Jurkat, Clone E6-1 (cell line): ENCODE measurements around the gene MON2.
A peak's percentile ranks its signal among the peaks of the same experiment; 100 is the strongest.
"Not testable (repeated sequence)": the region's sequence is repeated elsewhere in the genome, so short reads cannot be mapped to it uniquely, and the experiment has no call there.

Experiments
- DNase-seq: peaks from one replicate; pipeline ENCODE4 v3.0.0-alpha.2; 2011; ENCODE audit warnings: low read depth, low spot score
- H3K4me3 ChIP-seq: 2 replicates; pipeline ENCODE4 v1.5.1; 2011; ENCODE audit warnings: mild to moderate bottlenecking, low read length, control low read depth, moderate library complexity

The MON2 gene

GRCh38 chr12:62469704-62470103 is 3.1 kb downstream of the MON2 start:
- no peak for DNase-seq
- no peak overlapping the region for H3K4me3 ChIP-seq

DNA sequence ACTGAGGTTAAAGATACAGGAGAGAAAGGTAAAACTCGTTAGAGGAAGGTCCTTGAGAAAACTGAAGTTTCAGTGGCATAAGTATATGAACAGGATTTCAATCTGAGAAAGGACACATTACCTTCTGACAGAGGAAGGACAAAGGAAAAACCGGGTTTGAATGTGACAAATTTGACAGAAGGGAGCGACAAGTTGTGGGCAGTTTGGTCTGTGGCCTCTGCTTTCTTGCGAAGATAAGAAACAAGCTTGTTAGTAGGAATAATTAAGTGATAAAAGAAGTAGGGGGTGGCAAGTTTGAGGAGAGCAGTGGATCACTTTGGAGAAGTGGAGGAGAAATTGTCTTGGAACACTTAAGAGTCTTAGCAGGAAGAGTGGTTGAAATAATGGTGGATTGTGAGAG is 5.1 kb downstream of the MON2 start:
- H3K4me3 ChIP-seq, result no peak overlapping the region
- no peak for DNase-seq

GRCh38 chr12:62472472-62472871 is 5.8 kb downstream of the MON2 start:
- no peak for DNase-seq
- H3K4me3 ChIP-seq, result no peak overlapping the region

DNA sequence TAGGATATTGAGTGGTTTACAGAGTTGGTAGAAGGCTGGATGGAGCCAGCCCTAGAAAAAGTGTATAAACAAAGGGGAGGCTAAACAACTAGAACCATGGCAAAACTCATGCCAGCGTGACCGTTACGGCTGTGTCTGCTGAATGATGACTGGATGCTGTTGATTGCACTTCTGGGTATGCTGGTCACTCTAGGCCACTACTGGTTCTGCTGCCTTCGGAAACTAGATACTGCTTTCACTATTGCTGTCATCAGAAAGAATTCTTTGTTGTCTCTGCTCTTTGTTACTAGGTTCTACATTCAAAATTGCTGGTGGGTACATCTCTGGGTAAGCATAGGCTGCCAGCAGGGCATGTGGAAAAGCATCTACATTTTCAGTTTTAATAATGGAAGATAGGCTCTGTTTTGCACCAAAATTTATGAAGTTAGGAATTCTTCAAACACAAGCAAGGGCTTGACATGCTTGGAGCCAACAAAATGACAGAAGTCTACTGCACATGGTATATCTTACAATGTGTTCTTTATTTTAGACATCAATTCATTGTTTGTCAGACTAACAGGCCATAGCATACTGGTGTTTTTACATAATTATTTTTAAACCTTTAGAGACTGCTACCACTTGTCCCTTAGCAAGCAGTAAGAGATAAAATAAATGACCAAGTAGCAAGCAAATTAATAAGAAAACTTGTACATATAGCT is 15.4 kb downstream of the MON2 start:
- no peak overlapping the region for H3K4me3 ChIP-seq
- DNase-seq, result no peak

DNA sequence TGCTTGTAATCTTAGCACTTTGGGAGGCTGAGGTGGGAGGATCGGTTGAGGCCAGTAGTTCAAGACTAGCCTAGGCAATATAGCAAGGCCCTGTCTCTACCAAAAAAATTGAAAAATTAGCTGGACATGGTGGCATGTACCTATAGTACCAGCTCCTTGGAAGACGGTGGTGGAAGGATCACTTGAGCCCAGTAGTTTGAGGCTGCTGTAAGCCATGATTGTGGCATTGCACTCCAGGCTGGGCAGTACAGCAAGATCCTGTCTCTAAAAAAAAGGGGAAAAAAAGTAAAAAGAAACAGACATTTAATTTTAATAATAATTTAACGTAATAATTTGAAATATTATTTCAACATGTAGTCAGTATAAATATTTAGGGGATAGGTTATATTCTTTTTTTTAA is 16.1 kb downstream of the MON2 start:
- no peak overlapping the region for H3K4me3 ChIP-seq
- DNase-seq, result no peak

DNA sequence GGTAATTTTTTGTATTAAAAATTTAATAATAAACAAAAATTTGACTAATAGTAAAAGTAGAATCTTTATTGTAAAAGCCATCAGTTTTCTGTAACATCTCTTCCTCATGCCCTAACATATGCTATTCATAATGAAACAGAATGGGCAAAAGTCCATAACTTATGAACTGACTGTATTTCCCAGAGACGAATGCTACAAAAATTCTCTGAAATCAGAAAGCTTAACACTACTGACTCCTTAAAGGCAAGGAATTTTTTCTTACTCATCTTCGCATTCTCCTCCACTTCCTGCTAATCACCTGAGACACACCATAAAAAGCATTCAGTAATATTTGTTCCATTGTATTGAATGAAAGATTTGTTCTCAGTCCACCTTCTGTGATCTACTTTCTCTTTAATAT is 17.6 kb downstream of the MON2 start:
- H3K4me3 ChIP-seq, result no peak overlapping the region
- no peak for DNase-seq

GRCh38 chr12:62505786-62506185 is 39.2 kb downstream of the MON2 start:
- DNase-seq, result no peak
- no peak overlapping the region for H3K4me3 ChIP-seq

DNA sequence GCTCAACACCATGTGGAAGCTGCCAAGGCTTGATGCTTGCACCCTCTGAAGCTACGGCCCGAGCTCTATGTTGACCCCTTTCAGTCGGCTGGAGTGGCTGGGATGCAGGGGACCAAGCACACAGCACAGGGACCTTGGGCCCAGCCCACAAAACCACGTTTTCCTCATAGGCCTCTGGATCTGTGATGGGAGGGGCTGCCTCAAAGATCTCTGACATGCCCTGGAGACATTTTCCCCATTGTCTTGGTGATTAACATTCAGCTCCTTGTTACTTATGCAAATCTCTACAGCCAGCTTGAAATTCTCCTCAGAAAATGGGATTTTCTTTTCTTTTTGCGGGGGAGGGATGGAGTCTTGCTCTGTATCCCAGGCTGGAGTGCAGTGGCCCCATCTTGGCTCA is 46.3 kb downstream of the MON2 start:
- DNase-seq, result no peak
- H3K4me3 ChIP-seq, result no peak overlapping the region

DNA sequence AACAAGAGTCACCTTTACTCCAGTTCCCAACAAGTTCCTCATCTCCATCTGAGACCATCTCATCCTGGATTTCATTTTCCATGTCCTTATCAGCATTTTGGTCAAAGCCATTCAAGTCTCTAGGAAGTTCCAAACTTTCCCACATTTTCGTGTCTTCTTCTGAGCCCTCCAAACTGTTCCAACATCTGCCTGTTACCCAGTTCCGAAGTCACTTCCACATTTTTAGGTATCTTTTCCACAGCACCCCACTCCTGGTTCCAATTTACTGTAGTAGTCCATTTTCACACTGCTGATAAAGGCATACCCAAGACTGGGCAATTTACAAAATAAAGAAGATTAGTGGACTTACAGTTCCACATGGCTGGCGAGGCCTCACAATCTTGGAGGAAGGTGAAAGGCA is 47.5 kb downstream of the MON2 start:
- DNase-seq, H3K4me3 ChIP-seq: not testable (repeated sequence)

DNA sequence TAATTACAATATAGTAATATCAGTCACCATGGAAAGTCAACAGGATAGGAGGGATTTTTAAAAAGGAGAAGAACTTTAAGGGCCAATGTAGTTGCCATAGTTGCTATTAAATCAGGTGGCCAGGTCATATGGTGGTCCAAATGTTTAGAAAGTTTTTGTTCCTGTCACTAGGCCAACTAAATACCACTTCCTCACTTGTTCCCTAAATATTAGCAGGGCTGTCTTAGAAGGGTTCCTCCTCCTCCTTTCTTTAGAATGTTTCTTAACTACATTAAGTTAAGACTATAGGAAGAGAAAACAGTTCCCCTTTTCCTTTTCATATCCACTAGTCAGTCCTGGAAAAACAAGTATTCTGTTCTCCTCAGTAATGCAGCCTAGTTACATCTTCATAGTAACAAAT is 50.3 kb downstream of the MON2 start:
- no peak overlapping the region for H3K4me3 ChIP-seq
- DNase-seq, result no peak

GRCh38 chr12:62517887-62518286 is 51.3 kb downstream of the MON2 start:
- DNase-seq, result peak; percentile 35
- no peak overlapping the region for H3K4me3 ChIP-seq

GRCh38 chr12:62519043-62519442 is 52.4 kb downstream of the MON2 start:
- H3K4me3 ChIP-seq, result no peak overlapping the region
- no peak for DNase-seq

GRCh38 chr12:62520361-62520760 is 53.7 kb downstream of the MON2 start:
- no peak for DNase-seq
- no peak overlapping the region for H3K4me3 ChIP-seq

DNA sequence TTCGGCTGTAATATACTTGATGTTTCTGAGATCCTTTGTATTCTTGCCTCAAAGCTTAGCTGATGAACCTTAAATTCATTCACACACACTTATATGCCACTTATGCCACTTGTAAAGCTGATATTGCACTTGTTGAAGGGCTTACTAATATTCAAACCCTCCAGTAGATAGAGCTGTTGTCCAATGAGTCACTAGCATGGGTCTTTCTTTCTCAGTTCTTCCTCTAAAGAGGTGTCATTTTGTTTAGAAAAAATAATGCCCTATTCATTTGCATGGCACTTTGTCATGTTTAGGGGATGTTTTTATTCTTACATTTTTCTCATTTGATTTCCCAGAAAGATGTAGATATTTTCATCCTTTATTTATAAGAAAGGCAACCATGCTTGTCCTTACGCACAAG is 56.4 kb downstream of the MON2 start:
- no peak overlapping the region for H3K4me3 ChIP-seq
- DNase-seq, result peak; percentile 8

GRCh38 chr12:62523619-62524018 is 57.0 kb downstream of the MON2 start:
- no peak overlapping the region for H3K4me3 ChIP-seq
- DNase-seq, result no peak

DNA sequence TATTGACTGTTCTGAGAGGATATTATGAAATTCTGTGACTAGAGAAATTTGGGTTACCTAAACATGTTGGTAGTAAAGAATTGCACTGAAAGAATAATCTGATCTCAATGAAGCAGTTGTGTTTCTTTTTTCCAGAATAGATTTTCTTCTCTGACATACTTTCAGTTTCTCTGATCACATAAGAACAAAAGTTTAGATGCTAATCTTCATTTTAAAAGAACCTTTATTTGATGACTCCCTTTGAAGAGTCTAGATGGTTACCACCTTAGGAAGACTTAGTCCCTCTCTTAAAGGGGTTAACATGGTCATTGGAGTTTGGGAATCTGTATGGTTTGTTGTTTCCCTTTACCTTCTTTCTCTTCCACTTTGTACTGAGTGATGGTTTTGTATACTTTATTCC is 58.6 kb downstream of the MON2 start:
- H3K4me3 ChIP-seq, result no peak overlapping the region
- DNase-seq, result peak; percentile 35

DNA sequence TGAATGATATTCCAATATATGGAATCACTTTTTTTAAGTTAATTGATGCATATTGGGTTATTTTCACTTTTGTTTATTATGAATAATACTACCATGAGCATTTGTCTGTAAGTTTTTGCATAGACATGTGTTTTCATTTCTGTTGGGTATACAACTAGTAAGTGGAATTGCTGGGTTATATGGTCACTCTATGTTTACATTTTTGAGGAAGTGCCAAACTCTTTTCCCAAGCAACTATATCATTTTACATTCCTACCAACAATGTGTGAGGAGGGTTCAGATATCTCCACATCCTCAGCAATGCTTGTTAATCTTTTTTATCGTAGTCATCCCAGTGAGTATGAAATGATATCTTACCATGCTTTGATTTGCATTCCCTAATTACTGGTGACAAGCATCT is 64.0 kb downstream of the MON2 start:
- DNase-seq, result no peak
- no peak overlapping the region for H3K4me3 ChIP-seq

DNA sequence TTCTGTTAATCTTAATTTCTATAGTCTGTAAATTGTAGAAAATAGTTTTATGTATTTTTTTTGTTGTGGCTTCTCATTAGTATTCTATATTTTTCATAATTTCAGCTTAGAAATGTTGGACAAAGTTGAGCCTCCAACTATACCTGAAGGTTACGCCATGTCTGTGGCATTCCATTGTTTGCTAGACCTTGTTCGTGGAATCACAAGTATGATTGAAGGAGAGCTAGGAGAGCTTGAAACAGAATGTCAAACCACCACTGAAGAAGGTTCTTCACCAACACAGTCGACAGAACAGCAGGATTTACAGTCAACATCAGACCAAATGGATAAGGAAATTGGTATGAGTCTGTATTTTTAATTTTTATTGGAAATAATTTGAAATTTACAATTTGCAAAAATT is 65.7 kb downstream of the MON2 start:
- DNase-seq, result no peak
- H3K4me3 ChIP-seq, result no peak overlapping the region

GRCh38 chr12:62533087-62533754 is 66.6 kb downstream of the MON2 start:
- no peak overlapping the region for H3K4me3 ChIP-seq
- DNase-seq, result no peak

GRCh38 chr12:62533755-62534107 is 67.1 kb downstream of the MON2 start:
- H3K4me3 ChIP-seq, result no peak overlapping the region
- DNase-seq, result no peak

GRCh38 chr12:62536546-62536945 is 69.9 kb downstream of the MON2 start:
- no peak for DNase-seq
- no peak overlapping the region for H3K4me3 ChIP-seq
